Glutamatergic neuron (in vitro differentiated cells): Measurements from ENCODE around the gene AHNAK2. TPM values are rescaled to one million over a fixed set of nuclear protein-coding genes. Genes with fewer than 3 reads are reported as not detected.

ENCODE experiments used
- DNase-seq: peaks from one replicate; pipeline ENCODE4 v3.0.0; 2022
- H3K27ac Mint-ChIP-seq: one replicate; pipeline ENCODE4 v1.8.0; 2020; ENCODE audit warnings: mild to moderate bottlenecking, mixed read lengths, inconsistent platforms; ENCODE audit not compliant: unreplicated experiment
- H3K27me3 Mint-ChIP-seq: one replicate; pipeline ENCODE4 v1.8.0; 2020; ENCODE audit warnings: mild to moderate bottlenecking, moderate library complexity, mixed read lengths, inconsistent platforms; ENCODE audit not compliant: unreplicated experiment
- H3K36me3 Mint-ChIP-seq: one replicate; pipeline ENCODE4 v1.8.0; 2020; ENCODE audit warnings: mild to moderate bottlenecking, mixed read lengths, inconsistent platforms; ENCODE audit not compliant: unreplicated experiment
- H3K4me1 Mint-ChIP-seq: one replicate; pipeline ENCODE4 v1.8.0; 2020; ENCODE audit warnings: mild to moderate bottlenecking, low read depth, mixed read lengths, inconsistent platforms; ENCODE audit not compliant: unreplicated experiment
- H3K4me3 Mint-ChIP-seq: one replicate; pipeline ENCODE4 v1.8.0; 2020; ENCODE audit warnings: mild to moderate bottlenecking, mixed read lengths, inconsistent platforms; ENCODE audit not compliant: unreplicated experiment
- H3K9me3 Mint-ChIP-seq: one replicate; pipeline ENCODE4 v1.8.0; 2020; ENCODE audit warnings: mild to moderate bottlenecking, moderate library complexity, mixed read lengths, inconsistent platforms; ENCODE audit not compliant: unreplicated experiment
- total RNA-seq: library from RNA; stranded (reverse); fragmentation: NEBNext Ultra II Directional; extraction: Animal tissue kit (Norgen Biotek cat#: 25700); gene quantifications from one replicate; pipeline ENCODE4 v1.2.1, GENCODE V29; 2021; ENCODE audit not compliant: unreplicated experiment
- TF ChIP-seq, protein P1 (sequence below): fragments of 200-600 bp; sonication (generic); IDR thresholded peaks from one replicate; pipeline ENCODE4 v1.5.0; 2021; ENCODE audit not compliant: partially characterized antibody, unreplicated experiment

AHNAK2 gene
- total RNA-seq, 1 donor from 2014 or later, result 44.8 TPM

DNA sequence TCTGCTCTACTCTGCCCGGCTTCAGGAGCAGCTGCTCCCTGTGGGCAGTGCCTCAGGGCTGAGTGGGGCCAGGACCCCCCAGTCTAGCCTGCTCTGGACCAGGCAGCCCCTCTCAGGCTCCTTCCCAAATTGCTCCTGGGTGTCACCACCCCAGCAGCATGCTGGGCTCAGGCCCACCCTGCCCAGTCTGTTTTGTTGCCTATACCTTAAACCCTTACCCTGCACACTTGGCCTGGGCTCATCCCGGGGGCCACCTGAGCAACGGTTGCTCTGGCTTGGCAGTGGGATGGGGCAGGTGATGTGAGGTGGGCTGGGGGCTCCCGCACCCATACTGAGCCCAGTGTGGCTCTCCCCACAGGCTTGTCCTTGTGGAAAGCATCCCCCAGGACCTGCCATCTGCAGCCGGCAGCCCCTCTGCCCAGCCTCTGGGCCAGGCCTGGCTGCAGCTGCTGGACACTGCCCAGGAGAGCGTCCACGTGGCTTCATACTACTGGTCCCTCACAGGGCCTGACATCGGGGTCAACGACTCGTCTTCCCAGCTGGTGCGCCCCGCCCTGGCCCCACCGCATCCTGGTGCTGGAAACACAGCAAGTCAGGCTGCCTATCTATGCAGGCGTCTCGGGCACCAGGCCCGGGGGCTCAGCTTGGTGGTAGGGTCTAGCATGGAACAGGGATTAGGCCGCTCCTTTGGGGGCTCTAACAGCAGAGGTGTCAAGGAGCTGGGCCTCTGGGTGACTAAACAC, 49.6 kb downstream of the AHNAK2 start:
- Mint-ChIP-seq H3K4me3 (no peak overlapping the region), H3K9me3 (peaks cover 3% of the 10 kb centered on the region), H3K27me3 (peaks cover 6% of the 10 kb centered on the region), H3K4me1 (no peaks in the 10 kb centered on the region), H3K27ac (no peak overlapping the region), H3K36me3 (no peaks in the 10 kb centered on the region)
- TF ChIP-seq, protein P1, sequence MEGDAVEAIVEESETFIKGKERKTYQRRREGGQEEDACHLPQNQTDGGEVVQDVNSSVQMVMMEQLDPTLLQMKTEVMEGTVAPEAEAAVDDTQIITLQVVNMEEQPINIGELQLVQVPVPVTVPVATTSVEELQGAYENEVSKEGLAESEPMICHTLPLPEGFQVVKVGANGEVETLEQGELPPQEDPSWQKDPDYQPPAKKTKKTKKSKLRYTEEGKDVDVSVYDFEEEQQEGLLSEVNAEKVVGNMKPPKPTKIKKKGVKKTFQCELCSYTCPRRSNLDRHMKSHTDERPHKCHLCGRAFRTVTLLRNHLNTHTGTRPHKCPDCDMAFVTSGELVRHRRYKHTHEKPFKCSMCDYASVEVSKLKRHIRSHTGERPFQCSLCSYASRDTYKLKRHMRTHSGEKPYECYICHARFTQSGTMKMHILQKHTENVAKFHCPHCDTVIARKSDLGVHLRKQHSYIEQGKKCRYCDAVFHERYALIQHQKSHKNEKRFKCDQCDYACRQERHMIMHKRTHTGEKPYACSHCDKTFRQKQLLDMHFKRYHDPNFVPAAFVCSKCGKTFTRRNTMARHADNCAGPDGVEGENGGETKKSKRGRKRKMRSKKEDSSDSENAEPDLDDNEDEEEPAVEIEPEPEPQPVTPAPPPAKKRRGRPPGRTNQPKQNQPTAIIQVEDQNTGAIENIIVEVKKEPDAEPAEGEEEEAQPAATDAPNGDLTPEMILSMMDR, result no peak
- no peak for DNase-seq

DNA sequence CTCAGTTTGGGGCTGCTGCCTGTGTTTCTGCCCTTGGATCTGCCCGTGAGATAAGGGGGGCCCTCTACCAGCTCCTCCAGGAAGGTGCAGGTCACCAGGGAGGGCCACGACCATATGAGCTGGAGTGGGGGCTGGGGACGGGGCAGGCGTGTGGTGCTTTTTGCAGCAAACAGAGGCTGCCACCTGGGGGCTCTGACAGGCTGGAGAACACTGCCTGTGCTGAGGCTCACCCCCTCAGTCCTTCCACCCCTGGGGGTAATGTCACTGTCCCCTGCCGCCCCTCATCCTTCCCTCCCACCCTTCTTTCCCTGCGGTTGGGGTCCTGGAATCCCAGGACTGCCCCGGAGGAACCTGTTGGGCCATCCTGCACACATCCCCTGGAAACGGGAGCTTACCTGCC, 50.3 kb downstream of the AHNAK2 start:
- TF ChIP-seq, protein P1, result no peak
- Mint-ChIP-seq H3K27ac (no peak overlapping the region), H3K4me3 (no peak overlapping the region), H3K27me3 (peaks cover 6% of the 10 kb centered on the region), H3K36me3 (no peaks in the 10 kb centered on the region), H3K9me3 (peaks cover 6% of the 10 kb centered on the region), H3K4me1 (no peaks in the 10 kb centered on the region)
- DNase-seq, result no peak

GRCh38 chr14:104927432-104927816, 50.8 kb downstream of the AHNAK2 start:
- H3K36me3 Mint-ChIP-seq, result no peaks in the 10 kb centered on the region
- H3K27ac Mint-ChIP-seq, result no peak overlapping the region
- H3K9me3 Mint-ChIP-seq, result peaks cover 6% of the 10 kb centered on the region
- DNase-seq, result no peak
- no peak overlapping the region for H3K4me3 Mint-ChIP-seq
- H3K27me3 Mint-ChIP-seq, result peaks cover 6% of the 10 kb centered on the region
- TF ChIP-seq, protein P1, result no peak
- H3K4me1 Mint-ChIP-seq, result no peaks in the 10 kb centered on the region

DNA sequence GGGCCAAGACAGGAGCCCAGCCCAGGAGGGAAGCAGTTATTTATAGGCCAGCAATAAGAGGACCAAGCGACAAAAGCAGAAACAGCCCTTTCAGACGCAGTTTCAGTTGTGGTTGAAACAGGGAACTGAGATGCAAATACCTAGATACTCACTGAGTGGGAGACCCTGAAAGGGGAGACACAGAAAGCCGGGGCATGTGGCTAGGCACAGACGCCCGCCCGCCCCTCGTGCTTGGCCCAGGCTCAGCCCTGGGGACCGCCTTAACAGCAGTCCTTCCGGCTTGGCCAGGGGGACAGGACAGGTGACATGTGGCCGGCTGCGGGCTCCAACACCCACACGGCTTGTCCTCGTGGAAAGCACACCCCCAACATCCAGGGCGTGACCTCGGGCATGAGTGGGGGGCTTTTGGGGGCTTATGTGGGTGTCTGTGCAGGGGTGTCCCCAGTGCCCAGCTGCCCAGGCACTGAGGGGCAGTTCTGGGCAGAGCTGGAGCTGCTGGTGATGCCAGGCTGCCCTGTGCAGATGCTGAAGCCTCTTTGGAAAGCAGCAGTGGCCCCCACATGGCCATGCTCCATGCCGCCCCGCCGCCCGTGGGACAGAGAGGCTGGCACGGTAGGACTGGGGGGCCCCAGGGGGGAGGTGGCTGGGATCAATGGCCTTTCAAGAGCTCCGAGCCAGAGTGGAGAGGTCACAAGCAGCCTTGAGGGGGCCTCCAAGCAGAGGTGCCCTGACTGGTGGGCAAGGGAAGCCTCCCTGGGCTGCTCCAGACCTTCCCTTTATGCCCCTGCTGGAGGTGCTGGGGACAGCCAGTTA, 51.3 kb downstream of the AHNAK2 start:
- Mint-ChIP-seq H3K27me3 (peaks cover 3% of the 10 kb centered on the region), H3K9me3 (peaks cover 4% of the 10 kb centered on the region), H3K4me1 (no peaks in the 10 kb centered on the region), H3K4me3 (no peak overlapping the region), H3K27ac (no peak overlapping the region), H3K36me3 (no peaks in the 10 kb centered on the region)
- no peak for DNase-seq
- TF ChIP-seq, protein P1, result no peak
